ENCODE results near the gene SFMBT1. TPM values are rescaled to one million over a fixed set of nuclear protein-coding genes. Genes with fewer than 3 reads are reported as not detected.

The SFMBT1 gene
- total and polyA plus RNA-seq, 9 of the 15 experiments (the other 6 are each of a cell fraction or from before 2014, with no cell fraction given) = 0.76 to 6.6 (median 3.6) TPM

GRCh38 chr3:52934630-52935530 lies 111.0 kb downstream of the SFMBT1 start:
- Histone ChIP-seq H3K4me3 (no peak overlapping the region), H3K36me3 (ENCODE audit: control insufficient read depth, insufficient read depth, low read length) (0 out of 3 replicates have a peak, but pooled peaks cover 5% of the 10 kb centered on the region), H4K20me1 (replicated peaks; ENCODE audit: control insufficient read depth, insufficient read depth, low read length) (no peaks in the 10 kb centered on the region), H3K27me3 (ENCODE audit: control insufficient read depth in 2 of 2, insufficient read depth in 2 of 2, low read length in 2 of 2) (no peaks in the 10 kb centered on the region), H3K27ac (ENCODE audit: extremely low read depth, low read depth, low read length) (no peak overlapping the region), H3K4me2 (ENCODE audit: insufficient read depth, low read length) (no peak overlapping the region), H3K9ac (ENCODE audit: insufficient read depth in 1 of 2, low read depth in 2 of 2, low read length in 2 of 2) (no peak overlapping the region), H3K4me1 (replicated peaks in 1 of 2; ENCODE audit: control insufficient read depth in 2 of 2, insufficient read depth in 2 of 2, low read length in 2 of 2) (no peaks in the 10 kb centered on the region; a peak in 1 of 5 replicates), H3K9me3 (replicated peaks; ENCODE audit: control insufficient read depth, insufficient read depth, low read depth, low read length) (no peaks in the 10 kb centered on the region), H3K79me2 (ENCODE audit: control insufficient read depth, insufficient read depth, low read length) (no peaks in the 10 kb centered on the region), H3K9me1 (ENCODE audit: control insufficient read depth, insufficient read depth, low read length) (no peaks in the 10 kb centered on the region), H2AFZ (ENCODE audit: low read depth, low read length) (0 out of 2 replicates have a peak overlapping the region, but pooled peaks have one; percentile 19)
- CTCF ChIA-PET (ENCODE audit: low intra/inter-chr PET ratio) = no interaction called here
- intact Hi-C loops (cut with micrococcal nuclease) = loop anchor here (1.0 to 2.0 kb wide), 2 partner anchors 84 to 138 kb away; no protein-coding TSS in a partner anchor
- POLR2A ChIA-PET = interaction anchor here (1.0 kb wide), 1 partner anchor 22 kb away, joined by 4 read pairs; no protein-coding TSS in a partner anchor
- in situ Hi-C loops (cut with MboI) = no loop called here
- ATAC-seq (peak; percentile 89), DNase-seq (ENCODE audit: extremely low read depth in 1 of 4, low spot score in 3 of 4) (peak; percentile 45 to 59 (median 54)), FAIRE-seq (peak; percentile 95)
- BruUV-seq (replicated peaks) = no TSS peak
- WGBS (ENCODE audit: insufficient coverage, low coverage, missing lambda C conversion rate) = 4% methylated on average over 7 of the region's 8 CpGs
- TF ChIP-seq ZBTB40 (IDR thresholded peaks at IDR 0.05) (peak; percentile 88), ZBTB40 (CRISPR knock-in tag; IDR thresholded peaks at IDR 0.05) (0 out of 2 replicates have a peak, but pooled peaks have one; percentile 47), ZNF398 (CRISPR knock-in tag; IDR thresholded peaks at IDR 0.05) (no peak), NCOA2 (IDR thresholded peaks at IDR 0.05; ENCODE audit: partially characterized antibody in 2 of 2) (no peak), EGR1 (conservative IDR thresholded peaks at IDR 0.05) (no peak), ZNF143 (CRISPR knock-in tag; IDR thresholded peaks at IDR 0.05) (no peak), RAD21 (CRISPR knock-in tag; conservative IDR thresholded peaks at IDR 0.05 in 1 of 2, IDR thresholded peaks at IDR 0.05 in 1 of 2) (peak; percentile 35 to 65), SRSF7 (optimal IDR thresholded peaks at IDR 0.05; ENCODE audit: low read depth, low read length) (no peak)

Measured in K562 (cell line).